IPS DF 4.7 (cell line): Measurements from ENCODE around the gene LRRC71.

Experiments used
- DNase-seq: peaks from one replicate; pipeline ENCODE4 v3.0.0-alpha.2; 2013; ENCODE audit warnings: low spot score; ENCODE audit errors: extremely low read depth

Gene LRRC71

GRCh38 chr1:156892190-156893047 is 28.0 kb upstream of the LRRC71 start:
- DNase-seq, result no peak

DNA sequence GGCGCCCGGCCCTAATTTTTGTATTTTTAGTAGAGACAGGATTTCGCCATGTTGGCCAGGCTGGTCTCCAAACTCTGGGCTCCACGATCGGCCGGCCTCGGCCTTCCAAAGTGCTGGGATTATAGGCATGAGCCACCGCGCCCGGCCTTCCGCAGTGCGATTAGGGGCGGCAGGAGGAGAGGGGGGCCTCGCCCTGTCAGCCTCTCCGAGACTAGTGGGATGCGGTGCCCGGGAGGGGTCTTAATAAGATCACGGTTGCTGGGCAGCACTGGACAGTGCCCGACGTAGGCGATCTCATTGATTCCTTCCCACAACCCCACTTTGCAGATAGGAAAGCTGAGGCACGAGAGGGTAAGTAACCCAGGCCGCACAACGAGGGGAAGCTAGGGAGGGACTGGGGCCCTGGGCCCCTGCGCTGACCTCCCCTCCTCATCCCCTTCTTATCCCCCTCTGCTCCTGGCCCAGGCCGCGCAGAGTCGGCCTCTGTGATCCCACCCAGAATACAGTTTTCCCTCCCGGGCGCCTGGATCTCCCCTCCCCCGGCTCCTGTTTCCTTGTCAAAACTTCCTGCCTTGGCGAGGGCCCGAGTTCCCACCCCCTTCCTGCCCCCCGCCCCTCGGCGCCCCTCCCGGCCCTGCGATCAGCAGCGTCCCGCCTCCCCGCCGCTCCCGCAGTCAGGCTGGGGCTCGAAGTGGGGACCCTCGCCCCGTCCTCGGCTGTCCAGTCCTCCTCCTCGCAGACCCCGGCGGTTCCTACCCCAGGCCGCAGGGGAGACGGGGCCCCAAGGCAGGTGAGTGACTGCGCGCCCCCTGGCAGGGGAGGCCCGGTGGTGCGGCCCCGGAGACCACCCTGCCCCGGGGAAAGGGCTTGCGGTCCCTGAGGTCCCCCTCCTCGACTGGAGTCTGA is 27.1 kb upstream of the LRRC71 start, which contains the start of gene PEAR1:
Gene PEAR1, plus strand, starts transcription at position 671 of the 906 bp plus-strand sequence. CDS start 10,209 bp downstream, outside the sequence.
- no peak for DNase-seq

DNA sequence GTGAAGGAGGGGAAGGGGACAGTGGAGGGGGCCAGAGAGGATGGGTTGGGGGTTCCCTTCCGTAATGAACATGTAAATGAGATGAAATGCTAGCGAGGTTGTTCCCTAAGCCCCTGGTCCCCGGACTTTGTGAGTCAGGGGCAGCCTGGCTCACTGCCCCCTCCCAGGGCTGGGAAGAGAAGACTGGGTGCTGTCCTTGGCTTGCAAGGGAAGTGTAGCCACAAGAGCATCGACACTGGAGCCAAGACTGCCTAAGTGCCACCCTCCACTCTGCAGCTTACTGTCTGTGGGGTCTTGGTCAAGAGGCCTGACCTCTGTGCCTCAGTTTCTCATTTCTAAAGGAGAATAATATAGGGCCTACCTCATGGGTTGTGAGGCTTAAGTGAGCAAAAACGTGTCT is 26.4 kb upstream of the LRRC71 start:
- DNase-seq, result no peak

DNA sequence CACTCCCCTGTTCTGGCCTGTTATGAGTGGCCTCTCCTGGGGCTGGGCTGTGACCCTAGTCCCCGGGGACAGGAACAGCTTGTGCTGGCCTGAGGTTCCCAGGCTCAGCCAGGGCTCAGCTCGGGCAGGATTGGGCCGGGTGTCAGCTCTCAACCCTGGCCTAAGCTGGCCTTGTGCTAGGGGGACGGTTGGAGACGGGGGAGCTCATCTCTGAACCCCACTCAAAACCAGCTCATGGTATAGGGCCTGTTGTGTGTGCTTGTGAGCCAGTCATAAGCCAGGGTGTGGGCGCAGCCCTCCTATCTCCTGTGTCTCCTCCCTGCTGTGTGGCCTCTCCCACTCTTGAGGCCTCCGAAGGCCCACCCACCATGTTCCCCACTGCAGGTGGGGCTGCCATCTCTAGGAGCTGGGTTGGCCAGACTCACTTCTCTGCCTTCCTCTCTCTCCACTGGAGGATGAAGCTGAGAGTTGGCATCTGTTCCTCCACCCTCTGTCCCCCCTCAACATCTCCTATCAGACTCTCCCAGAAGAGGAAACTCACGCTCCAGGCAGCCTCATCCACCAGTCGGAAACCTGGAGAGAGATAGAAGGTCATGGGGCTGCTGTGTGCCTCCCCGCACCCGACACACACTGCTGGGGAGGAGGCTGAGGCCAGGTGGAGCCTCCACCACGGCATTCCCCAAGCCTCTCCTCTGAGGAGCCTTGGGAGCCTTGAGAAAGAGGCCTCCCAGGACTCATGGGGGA is 25.5 kb upstream of the LRRC71 start:
- no peak for DNase-seq

DNA sequence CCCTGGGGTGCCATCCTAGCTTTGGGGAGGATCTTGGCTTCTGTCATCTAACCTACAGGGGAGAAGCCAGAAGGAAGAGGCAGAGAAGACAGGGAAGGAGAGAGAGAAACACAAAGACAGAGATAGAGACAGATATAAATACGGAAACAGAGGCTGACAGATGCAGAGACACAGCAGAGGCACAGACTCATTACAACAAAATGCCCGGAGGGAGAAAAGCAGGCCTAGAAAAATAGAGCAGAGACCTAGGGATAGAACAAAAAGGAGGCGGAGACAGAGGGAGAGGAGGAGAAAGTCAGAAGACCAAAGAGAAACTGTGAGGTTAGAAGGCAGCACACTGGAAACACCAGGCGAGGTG is 25.0 kb upstream of the LRRC71 start:
- DNase-seq, result no peak

GRCh38 chr1:156895927-156896326 is 24.5 kb upstream of the LRRC71 start:
- no peak for DNase-seq

DNA sequence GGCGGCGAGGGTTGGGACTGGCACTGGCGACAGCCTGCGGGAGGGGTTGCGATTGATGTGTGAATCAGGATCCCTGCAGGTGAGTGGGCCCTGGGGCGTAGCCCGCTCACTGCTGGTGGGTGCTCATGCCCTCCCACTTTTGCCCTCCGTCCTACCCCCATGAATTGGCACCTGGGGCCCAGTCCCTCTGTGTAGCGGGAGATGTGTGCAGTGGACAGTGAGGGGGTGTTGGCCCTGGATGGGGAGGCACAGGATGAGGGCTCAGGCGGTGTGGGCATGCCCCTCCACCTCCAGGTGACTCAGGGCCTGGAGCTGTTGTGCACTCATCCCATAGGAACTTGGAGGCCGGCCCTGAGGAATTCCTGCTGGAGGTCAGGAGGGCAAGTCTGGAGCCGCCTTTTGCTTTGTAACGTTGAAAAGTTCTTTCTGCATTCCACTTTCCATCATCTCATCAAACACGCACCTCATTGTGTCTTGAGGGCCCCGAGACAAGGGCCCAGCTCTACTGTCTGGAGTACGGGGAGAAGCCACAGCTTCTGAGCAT is 23.9 kb upstream of the LRRC71 start:
- DNase-seq, result no peak

DNA sequence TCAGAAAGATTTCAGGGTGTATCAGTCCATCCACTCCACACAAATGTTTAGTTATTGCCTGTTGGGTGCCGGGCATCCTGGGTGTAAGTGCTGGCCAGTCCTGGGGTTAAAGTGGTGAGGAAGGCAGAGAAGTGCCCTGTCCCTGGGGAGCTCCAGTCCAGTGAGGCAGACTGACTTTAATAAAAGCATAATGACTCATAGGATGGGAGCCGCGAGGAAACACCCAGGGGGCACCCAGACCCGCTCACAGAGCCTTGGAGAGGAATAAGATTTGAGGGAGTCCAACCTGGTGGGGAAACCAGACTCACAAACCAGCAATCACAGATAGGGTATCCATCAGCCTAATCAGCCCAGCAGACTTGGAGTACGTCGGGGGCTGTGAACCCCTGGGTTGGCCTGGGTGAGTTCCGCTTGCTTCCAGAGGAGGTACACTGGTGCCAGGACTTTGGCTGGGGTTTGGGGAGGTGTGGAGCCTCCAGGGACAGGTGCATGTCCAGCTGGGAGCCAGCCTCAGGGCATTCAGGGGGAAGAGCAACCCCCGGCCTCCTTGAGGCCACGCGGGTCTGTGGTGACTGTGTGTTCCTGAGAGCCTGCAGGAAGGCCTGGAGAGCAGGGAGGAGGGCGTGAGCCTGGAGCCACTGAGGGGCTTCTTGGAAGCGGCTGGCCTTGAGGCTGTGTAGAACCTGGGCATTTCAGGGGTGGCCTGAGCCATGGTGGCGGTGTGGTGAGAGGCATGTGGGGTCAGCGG is 23.2 kb upstream of the LRRC71 start:
- no peak for DNase-seq

DNA sequence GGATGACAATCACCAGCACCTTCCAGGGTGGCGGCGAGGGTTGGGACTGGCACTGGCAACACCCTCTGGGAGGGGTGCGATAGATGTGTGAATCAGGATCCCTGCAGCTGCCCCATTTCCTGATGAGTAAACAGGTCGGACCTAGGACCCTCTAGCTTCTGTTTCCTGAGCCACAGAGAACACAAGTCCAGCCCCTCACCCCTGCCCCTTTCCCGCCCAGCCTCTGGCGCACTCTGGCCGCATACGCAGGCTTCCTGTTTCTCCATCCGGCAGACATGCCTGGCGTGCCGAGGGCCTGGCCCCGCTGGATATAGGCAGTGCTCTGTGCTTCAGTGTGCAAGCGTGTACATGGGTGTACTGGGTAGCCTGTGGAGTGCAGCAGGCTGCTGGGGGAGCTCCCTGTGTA is 22.3 kb upstream of the LRRC71 start:
- no peak for DNase-seq

DNA sequence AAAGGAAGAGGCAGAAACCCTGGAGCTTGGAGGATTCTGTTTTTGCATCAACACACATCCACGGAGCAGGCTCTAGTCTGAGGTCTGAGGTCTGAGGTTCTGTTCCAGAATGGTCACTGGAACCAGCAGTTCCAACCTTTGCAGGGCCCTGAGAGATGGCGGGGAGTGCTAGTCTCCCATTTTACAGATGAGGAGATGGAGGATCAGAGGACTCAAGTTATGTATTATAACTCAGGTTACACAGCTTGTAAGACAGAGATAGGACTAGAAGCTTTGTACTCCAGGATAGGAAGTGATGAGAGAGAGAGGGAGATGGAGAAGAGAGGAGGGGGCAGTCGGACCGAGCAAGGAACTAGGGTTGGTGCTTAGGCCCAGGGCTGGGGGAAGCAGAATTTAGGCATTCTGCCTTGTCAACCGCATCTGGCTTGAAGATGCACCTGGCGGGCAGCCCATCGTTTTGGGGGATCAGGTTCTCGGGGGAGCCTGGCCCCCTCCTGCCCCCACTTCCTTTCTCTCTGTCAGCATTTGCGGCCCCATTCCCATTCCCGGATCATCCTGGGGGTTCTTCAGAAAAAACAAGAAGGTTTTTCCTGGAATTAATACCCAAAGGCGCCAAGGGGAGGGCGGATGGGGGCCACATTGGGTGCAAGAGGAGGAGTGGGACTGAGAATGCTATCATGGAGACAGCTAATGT is 21.3 kb upstream of the LRRC71 start:
- DNase-seq, result no peak

- no peak for DNase-seq
These were observed 20.3 kb upstream of the LRRC71 start for GRCh38 chr1:156899956-156900718.

- no peak for DNase-seq
These were observed 19.4 kb upstream of the LRRC71 start for GRCh38 chr1:156900896-156901589.

- no peak for DNase-seq
These were observed 18.9 kb upstream of the LRRC71 start for GRCh38 chr1:156901590-156901900.

GRCh38 chr1:156901966-156902915 is 18.2 kb upstream of the LRRC71 start:
- DNase-seq, result no peak

DNA sequence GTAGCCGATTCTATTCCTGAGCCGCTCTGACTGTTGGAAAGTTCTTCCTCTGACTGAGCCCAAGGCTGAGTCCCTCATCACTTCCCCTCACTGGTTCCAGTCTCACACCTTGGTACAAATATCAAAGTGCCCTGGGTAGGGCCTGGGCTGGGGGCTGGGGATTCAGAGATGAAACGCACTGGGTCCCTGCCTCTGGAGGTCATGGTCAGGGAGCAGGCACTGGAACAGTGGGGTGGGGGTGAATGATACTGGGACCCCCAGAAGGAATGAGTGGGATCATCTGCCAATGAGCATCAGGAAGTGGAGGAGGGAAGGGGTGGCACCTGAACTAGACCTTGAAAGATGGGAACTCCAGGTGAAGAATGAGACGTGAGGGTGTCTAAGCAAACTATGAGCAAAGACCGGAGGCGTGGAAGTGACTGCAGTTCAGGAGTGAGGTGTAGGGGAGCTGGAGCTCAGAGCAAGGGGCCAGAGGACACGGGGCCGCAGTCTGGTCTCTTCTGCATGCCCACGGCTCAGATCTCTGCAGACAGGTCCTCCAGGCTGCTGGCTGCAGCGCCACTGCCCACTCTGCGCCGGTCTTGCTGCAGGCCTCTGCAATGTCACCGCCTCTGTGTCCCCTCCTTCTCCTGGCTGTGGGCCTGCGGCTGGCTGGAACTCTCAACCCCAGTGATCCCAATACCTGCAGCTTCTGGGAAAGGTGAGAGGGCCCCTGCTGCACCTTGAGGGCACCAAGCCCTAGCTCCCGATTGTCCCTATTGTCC is 16.9 kb upstream of the LRRC71 start:
- no peak for DNase-seq

DNA sequence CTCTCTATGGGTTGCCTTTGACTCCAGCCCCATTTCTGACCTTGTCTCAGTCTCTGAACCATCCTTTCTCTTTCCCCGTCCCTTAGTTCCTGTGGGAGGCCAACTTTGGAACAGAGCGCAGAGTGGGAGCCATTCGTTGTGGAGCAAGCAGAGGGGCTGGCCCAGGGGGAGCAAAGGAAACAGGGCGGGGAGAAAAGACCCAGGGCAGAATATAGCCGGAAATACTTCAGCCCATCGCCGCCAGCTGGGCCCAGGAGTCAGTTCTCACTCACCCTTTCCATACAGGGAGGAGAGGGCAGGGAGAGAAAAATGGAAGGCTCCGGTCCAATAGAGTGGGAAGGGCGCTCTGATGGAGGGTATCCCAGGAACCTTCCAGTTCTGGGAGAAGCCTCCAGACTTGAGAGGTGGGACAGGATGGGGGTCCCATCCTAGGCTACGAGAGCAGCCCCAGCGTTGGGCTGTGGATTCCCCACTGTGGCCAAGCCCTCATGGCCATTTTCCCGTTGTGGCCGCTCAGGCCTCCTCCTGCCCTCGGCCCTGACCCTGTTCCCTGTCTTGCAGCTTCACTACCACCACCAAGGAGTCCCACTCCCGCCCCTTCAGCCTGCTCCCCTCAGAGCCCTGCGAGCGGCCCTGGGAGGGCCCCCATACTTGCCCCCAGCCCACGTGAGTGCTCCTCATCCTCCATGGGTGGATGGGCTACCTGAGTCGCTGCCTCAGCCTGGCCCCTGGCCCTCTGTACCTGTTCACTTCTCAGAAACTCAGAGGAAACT is 16.1 kb upstream of the LRRC71 start:
- no peak for DNase-seq
